Vagina (tissue), 2 donors: Measurements from ENCODE around the gene IGFLR1.

Experiments
- POLR2A ChIP-seq, 2 donors: fragments of 450-650 bp; IDR thresholded peaks; one replicate each; pipeline ENCODE4 v1.6.1; 2017; ENCODE audit warnings: antibody characterized with exemption in 2 of 2, mild to moderate bottlenecking in 2 of 2, moderate library complexity in 2 of 2
- TF ChIP-seq, protein P1 (sequence below), 3 experiments: fragments of 450-650 bp in 2 of 3; fragments of 200-600 bp in 1 of 3; sonication (generic) in 1 of 3; IDR thresholded peaks; one replicate each; pipeline ENCODE4 v1.5.1; 2017 to 2019; ENCODE audit warnings: antibody characterized with exemption in 3 of 3, mild to moderate bottlenecking in 2 of 3, moderate library complexity in 2 of 3

- TF ChIP-seq, protein P1, sequence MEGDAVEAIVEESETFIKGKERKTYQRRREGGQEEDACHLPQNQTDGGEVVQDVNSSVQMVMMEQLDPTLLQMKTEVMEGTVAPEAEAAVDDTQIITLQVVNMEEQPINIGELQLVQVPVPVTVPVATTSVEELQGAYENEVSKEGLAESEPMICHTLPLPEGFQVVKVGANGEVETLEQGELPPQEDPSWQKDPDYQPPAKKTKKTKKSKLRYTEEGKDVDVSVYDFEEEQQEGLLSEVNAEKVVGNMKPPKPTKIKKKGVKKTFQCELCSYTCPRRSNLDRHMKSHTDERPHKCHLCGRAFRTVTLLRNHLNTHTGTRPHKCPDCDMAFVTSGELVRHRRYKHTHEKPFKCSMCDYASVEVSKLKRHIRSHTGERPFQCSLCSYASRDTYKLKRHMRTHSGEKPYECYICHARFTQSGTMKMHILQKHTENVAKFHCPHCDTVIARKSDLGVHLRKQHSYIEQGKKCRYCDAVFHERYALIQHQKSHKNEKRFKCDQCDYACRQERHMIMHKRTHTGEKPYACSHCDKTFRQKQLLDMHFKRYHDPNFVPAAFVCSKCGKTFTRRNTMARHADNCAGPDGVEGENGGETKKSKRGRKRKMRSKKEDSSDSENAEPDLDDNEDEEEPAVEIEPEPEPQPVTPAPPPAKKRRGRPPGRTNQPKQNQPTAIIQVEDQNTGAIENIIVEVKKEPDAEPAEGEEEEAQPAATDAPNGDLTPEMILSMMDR (IDR thresholded peaks at IDR 0.05): no peak
- no peak for TF ChIP-seq POLR2A (IDR thresholded peaks at IDR 0.05)
These were observed 34.0 kb upstream of the IGFLR1 start for GRCh38 chr19:35776102-35776788.
